Peyer's patch (tissue), 4 donors: ENCODE measurements around the gene RAB40C.

Source experiments
- POLR2A ChIP-seq, 2 donors: fragments of 450-650 bp; IDR thresholded peaks; one replicate each; pipeline ENCODE4 v1.5.1; 2017; ENCODE audit warnings: antibody characterized with exemption in 2 of 2, mild to moderate bottlenecking in 2 of 2, moderate library complexity in 2 of 2
- TF ChIP-seq, protein P1 (sequence below), 6 experiments: fragments of 450-650 bp in 4 of 6; fragments of 200-600 bp in 2 of 6; sonication (generic) in 1 of 6; IDR thresholded peaks; one replicate each; pipeline ENCODE4 v1.5.1; 2017 to 2019; ENCODE audit warnings: antibody characterized with exemption in 6 of 6, mild to moderate bottlenecking in 3 of 6, moderate library complexity in 1 of 6

DNA sequence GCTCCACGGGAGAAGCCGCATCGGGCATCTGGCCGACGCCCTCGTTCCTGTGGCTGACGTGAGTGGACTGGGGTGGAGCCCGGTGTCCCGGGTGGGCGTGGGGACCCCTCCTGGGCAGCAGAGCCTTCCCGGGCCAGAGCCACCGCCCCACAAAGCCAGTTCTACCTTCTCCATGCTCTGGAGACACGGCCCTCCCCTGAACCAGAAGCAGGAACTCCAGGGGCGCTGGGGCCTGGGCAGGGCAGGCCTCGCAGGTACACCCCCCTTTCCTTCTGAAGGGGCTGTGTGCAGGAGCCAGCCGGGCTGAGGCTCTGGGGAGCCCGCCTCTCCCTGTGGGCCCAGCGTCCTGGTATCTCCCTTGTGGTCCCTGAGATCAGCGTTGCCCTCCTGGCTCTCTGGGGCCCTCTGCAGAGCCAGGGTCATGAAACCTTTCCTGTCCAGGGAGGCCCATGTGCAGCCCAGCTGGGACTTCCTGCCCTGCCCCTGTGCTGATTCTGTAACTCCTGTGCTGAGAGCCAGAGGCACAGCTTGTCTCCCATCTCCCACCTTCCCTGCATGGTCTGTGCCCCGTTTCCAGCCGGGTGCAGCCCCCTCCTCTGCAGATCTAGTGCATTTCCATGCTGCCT lies 13.6 kb upstream of the RAB40C start:
- no peak for TF ChIP-seq POLR2A (IDR thresholded peaks at IDR 0.05)
- TF ChIP-seq, protein P1, sequence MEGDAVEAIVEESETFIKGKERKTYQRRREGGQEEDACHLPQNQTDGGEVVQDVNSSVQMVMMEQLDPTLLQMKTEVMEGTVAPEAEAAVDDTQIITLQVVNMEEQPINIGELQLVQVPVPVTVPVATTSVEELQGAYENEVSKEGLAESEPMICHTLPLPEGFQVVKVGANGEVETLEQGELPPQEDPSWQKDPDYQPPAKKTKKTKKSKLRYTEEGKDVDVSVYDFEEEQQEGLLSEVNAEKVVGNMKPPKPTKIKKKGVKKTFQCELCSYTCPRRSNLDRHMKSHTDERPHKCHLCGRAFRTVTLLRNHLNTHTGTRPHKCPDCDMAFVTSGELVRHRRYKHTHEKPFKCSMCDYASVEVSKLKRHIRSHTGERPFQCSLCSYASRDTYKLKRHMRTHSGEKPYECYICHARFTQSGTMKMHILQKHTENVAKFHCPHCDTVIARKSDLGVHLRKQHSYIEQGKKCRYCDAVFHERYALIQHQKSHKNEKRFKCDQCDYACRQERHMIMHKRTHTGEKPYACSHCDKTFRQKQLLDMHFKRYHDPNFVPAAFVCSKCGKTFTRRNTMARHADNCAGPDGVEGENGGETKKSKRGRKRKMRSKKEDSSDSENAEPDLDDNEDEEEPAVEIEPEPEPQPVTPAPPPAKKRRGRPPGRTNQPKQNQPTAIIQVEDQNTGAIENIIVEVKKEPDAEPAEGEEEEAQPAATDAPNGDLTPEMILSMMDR (IDR thresholded peaks at IDR 0.05): no peak
